Adrenal gland (tissue), 5 donors: Measurements from ENCODE around the gene ARHGAP5.

Experiments used
- POLR2A ChIP-seq, 2 donors: fragments of 450-650 bp; IDR thresholded peaks; one replicate each; pipeline ENCODE4 v1.6.1; 2017; ENCODE audit warnings: antibody characterized with exemption in 2 of 2, mild to moderate bottlenecking in 2 of 2, moderate library complexity in 1 of 2
- TF ChIP-seq, protein P1 (sequence below), 6 experiments: fragments of 450-650 bp in 4 of 6; fragments of 200-600 bp in 2 of 6; sonication (generic) in 1 of 6; IDR thresholded peaks; 1 replicate in 5 of 6; 2 replicates in 1 of 6; pipeline versions ENCODE4 v1.5.1 to v1.8.0; 2016 to 2021; ENCODE audit warnings: antibody characterized with exemption in 6 of 6, mild to moderate bottlenecking in 2 of 6, moderate library complexity in 1 of 6
- donor health status: DM: no; HTN: no; CAD: no.

DNA sequence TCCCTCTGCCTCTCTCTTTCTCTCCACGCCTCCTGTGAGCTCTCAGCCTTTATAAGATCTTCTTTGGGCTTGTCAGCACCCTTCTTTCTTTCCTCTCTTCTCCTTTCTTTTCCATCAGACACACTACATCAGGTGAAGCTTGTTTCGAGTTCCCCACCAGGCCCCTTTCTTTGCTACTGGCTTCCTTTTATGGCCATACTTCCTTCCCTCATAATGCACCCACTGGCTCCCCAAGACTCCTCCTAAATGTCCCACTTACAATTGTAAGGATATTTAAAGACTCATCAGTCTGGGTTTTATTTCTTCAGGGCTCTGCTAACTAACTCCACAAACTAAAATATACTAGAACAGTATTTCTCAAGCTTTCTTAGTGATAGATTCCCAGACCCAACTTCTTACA is 129.4 kb downstream of the ARHGAP5 start:
- TF ChIP-seq, protein P1, sequence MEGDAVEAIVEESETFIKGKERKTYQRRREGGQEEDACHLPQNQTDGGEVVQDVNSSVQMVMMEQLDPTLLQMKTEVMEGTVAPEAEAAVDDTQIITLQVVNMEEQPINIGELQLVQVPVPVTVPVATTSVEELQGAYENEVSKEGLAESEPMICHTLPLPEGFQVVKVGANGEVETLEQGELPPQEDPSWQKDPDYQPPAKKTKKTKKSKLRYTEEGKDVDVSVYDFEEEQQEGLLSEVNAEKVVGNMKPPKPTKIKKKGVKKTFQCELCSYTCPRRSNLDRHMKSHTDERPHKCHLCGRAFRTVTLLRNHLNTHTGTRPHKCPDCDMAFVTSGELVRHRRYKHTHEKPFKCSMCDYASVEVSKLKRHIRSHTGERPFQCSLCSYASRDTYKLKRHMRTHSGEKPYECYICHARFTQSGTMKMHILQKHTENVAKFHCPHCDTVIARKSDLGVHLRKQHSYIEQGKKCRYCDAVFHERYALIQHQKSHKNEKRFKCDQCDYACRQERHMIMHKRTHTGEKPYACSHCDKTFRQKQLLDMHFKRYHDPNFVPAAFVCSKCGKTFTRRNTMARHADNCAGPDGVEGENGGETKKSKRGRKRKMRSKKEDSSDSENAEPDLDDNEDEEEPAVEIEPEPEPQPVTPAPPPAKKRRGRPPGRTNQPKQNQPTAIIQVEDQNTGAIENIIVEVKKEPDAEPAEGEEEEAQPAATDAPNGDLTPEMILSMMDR (IDR thresholded peaks at IDR 0.05), result no peak
- TF ChIP-seq POLR2A (IDR thresholded peaks at IDR 0.05), result no peak
